IPS DF 6.9 (cell line): ENCODE measurements around the gene SLCO1B1.

Experiments
- DNase-seq: peaks from one replicate; pipeline ENCODE4 v3.0.0-alpha.2; 2013; ENCODE audit warnings: low read depth, low spot score
- H3K27ac ChIP-seq: one replicate; pipeline ENCODE4 v1.5.1; 2013; ENCODE audit warnings: low read length, control low read depth
- H3K27me3 ChIP-seq: 2 replicates; pipeline ENCODE4 v1.6.1; 2013; ENCODE audit warnings: mild to moderate bottlenecking, low read length; ENCODE audit not compliant: control insufficient read depth, insufficient read depth
- H3K36me3 ChIP-seq: 2 replicates; pipeline ENCODE4 v1.6.1; 2013; ENCODE audit warnings: low read length; ENCODE audit not compliant: control insufficient read depth, insufficient read depth
- H3K4me1 ChIP-seq: 2 replicates; pipeline ENCODE4 v1.6.1; 2013; ENCODE audit warnings: low read length; ENCODE audit not compliant: control insufficient read depth, insufficient read depth
- H3K4me3 ChIP-seq: 2 replicates; pipeline ENCODE4 v1.5.1; 2013; ENCODE audit warnings: mild to moderate bottlenecking, low read length
- H3K9me3 ChIP-seq: 2 replicates; pipeline ENCODE4 v1.6.1; 2013; ENCODE audit warnings: low read length, inconsistent platforms; ENCODE audit not compliant: control insufficient read depth, insufficient read depth
- WGBS: extraction: QIAGEN DNeasy Blood & Tissue Kit; methylation state at CpG from one replicate; pipeline ENCODE4 v1.1.7; 2013; ENCODE audit warnings: mixed read lengths, missing lambda C conversion rate; ENCODE audit not compliant: insufficient read length, insufficient coverage; 5-methylcytosine and 5-hydroxymethylcytosine counted together

Gene SLCO1B1

GRCh38 chr12:21265932-21266331 lies 134.9 kb downstream of the SLCO1B1 start:
- Histone ChIP-seq H3K27ac (no peak overlapping the region), H3K9me3 (no peaks in the 10 kb centered on the region; the same call in 1 of the 2 replicates), H3K36me3 (no peaks in the 10 kb centered on the region), H3K4me3 (no peak overlapping the region), H3K27me3 (no peaks in the 10 kb centered on the region), H3K4me1 (no peaks in the 10 kb centered on the region)
- no peak for DNase-seq
- no CpG with 5 or more reads among the region's 4 CpGs for WGBS

- Histone ChIP-seq H3K9me3 (no peaks in the 10 kb centered on the region), H3K4me3 (no peak overlapping the region), H3K27ac (no peak overlapping the region), H3K36me3 (no peaks in the 10 kb centered on the region), H3K4me1 (no peaks in the 10 kb centered on the region), H3K27me3 (no peaks in the 10 kb centered on the region)
- DNase-seq = no peak
- no CpG with 5 or more reads among the region's 2 CpGs for WGBS
Measured at GRCh38 chr12:21276826-21277225, 145.8 kb downstream of the SLCO1B1 start.
